DOHH2 (cell line): ENCODE data around the gene SMAD4.

Experiments used
- H3F3A ChIP-seq: fragments of 200-600 bp; sonication (generic), shearing (Covaris generic); 2 replicates; pipeline ENCODE4 v1.6.0; 2016; ENCODE audit warnings: antibody characterized with exemption, mild to moderate bottlenecking; ENCODE audit not compliant: control insufficient read depth, insufficient read depth
- H3K27ac ChIP-seq: fragments of 200-600 bp; sonication (generic); 2 replicates; pipeline ENCODE4 v1.5.1; 2014; ENCODE audit warnings: low read depth, mild to moderate bottlenecking, low read length, moderate library complexity
- H3K27me3 ChIP-seq: fragments of 200-600 bp; sonication (generic); 2 replicates; pipeline ENCODE4 v1.6.1; 2014; ENCODE audit warnings: mild to moderate bottlenecking, low read length, mixed read lengths; ENCODE audit not compliant: control insufficient read depth
- H3K36me3 ChIP-seq: fragments of 200-600 bp; sonication (generic); 2 replicates; pipeline ENCODE4 v1.6.1; 2014; ENCODE audit warnings: mild to moderate bottlenecking, low read length, moderate library complexity, mixed read lengths; ENCODE audit not compliant: control insufficient read depth
- H3K4me1 ChIP-seq: fragments of 200-600 bp; sonication (generic); 2 replicates; pipeline ENCODE4 v1.6.1; 2014; ENCODE audit warnings: mild to moderate bottlenecking, low read length, mixed read lengths; ENCODE audit not compliant: control insufficient read depth
- H3K4me2 ChIP-seq: fragments of 200-600 bp; sonication (generic); 2 replicates; pipeline ENCODE4 v1.6.0; 2014; ENCODE audit warnings: mild to moderate bottlenecking, low read length, moderate library complexity
- H3K4me3 ChIP-seq: fragments of 200-600 bp; sonication (generic); 2 replicates; pipeline ENCODE4 v1.5.1; 2014; ENCODE audit warnings: mild to moderate bottlenecking, low read length, mixed read lengths
- H3K79me2 ChIP-seq: fragments of 200-600 bp; sonication (generic); 2 replicates; pipeline ENCODE4 v1.6.1; 2014; ENCODE audit warnings: mild to moderate bottlenecking, low read length, mixed read lengths; ENCODE audit not compliant: control insufficient read depth
- H3K9me2 ChIP-seq: fragments of 200-600 bp; sonication (generic); replicated peaks from 2 replicates; pipeline ENCODE4 v1.6.1; 2014; ENCODE audit warnings: mild to moderate bottlenecking, low read length, mixed read lengths; ENCODE audit not compliant: control insufficient read depth
- H3K9me3 ChIP-seq: fragments of 200-600 bp; sonication (generic); 2 replicates; pipeline ENCODE4 v1.6.1; 2014; ENCODE audit warnings: antibody characterized with exemption, low read length, mixed read lengths; ENCODE audit not compliant: control insufficient read depth, insufficient read depth
- H4K20me1 ChIP-seq: fragments of 200-600 bp; sonication (generic); 2 replicates; pipeline ENCODE4 v1.6.0; 2014; ENCODE audit warnings: low read depth, mild to moderate bottlenecking, antibody characterized with exemption, low read length, moderate library complexity; ENCODE audit not compliant: control insufficient read depth, insufficient read depth
- CTCF ChIP-seq: fragments of 200-600 bp; sonication (generic); IDR thresholded peaks from one replicate; pipeline ENCODE4 v1.5.1; 2014; ENCODE audit warnings: antibody characterized with exemption, mild to moderate bottlenecking, low read depth, low read length; ENCODE audit not compliant: poor library complexity, severe bottlenecking
- EZH2phosphoT487 ChIP-seq: fragments of 200-600 bp; sonication (generic); IDR thresholded peaks from 2 replicates; pipeline ENCODE4 v1.6.1; 2017; ENCODE audit warnings: borderline replicate concordance, mild to moderate bottlenecking, antibody characterized with exemption, low read length, moderate library complexity, mixed read lengths

Gene SMAD4

DNA sequence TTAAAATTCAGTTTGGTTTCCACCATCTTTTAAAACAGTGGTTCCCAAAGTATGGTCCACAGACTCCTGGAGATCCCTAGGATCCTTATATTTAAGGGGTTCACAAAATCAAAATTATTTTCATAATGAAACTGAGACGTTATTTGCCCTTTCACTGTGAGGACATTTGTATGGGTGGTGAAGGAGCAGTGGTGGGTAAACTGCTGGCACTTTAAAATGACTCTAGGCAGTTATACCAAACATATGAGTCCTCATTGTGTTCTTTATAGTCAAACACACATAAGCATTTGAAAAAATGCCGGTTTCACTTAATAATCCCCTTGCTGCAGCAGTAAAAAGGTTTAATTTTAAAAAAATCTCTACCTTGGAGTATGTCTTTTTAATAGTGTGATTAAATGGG lies 7.2 kb downstream of the SMAD4 start:
- Histone ChIP-seq H3K36me3 (peaks cover 35% of the 10 kb centered on the region), H3K4me1 (peaks cover 19% of the 10 kb centered on the region), H3K9me3 (no peaks in the 10 kb centered on the region), H4K20me1 (peaks cover 56% of the 10 kb centered on the region), H3K4me3 (no peak overlapping the region), H3K9me2 (no peaks in the 10 kb centered on the region), H3K79me2 (peaks cover 99% of the 10 kb centered on the region), H3K27ac (no peak overlapping the region), H3K4me2 (no peak overlapping the region), H3F3A (0 out of 2 replicates have a peak, but pooled peaks cover 3% of the 10 kb centered on the region), H3K27me3 (no peaks in the 10 kb centered on the region)
- no peak for TF ChIP-seq EZH2phosphoT487
- no peak for TF ChIP-seq CTCF

DNA sequence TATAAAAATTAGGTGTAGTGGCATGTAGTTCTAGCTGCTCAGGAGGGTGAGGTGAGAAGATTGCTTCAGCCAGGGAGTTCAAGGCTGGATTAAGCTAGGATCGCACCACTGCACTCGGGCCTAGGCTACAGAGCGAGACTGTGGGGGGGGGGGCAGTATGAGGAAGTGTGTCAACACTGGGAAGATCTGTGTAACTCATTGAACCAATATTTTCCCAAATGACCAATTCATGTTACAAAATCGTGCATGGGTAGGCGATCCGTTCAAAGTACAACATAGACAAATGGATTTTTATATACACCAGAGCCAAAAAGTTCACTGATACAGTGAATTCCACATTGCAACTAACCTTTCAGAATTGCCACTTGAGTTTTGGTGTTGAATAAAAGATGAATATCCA lies 8.1 kb downstream of the SMAD4 start:
- Histone ChIP-seq H3K4me3 (no peak overlapping the region), H3K4me1 (peaks cover 13% of the 10 kb centered on the region), H3K4me2 (no peak overlapping the region), H4K20me1 (peaks cover 53% of the 10 kb centered on the region), H3K9me2 (no peaks in the 10 kb centered on the region), H3K27me3 (no peaks in the 10 kb centered on the region), H3K36me3 (peaks cover 26% of the 10 kb centered on the region), H3K27ac (no peak overlapping the region), H3K79me2 (peaks cover 99% of the 10 kb centered on the region), H3K9me3 (no peaks in the 10 kb centered on the region), H3F3A (0 out of 2 replicates have a peak, but pooled peaks cover 3% of the 10 kb centered on the region)
- no peak for TF ChIP-seq CTCF
- TF ChIP-seq EZH2phosphoT487, result no peak

GRCh38 chr18:51039138-51040112 lies 9.4 kb downstream of the SMAD4 start:
- Histone ChIP-seq H3K4me3 (no peak overlapping the region), H3K27ac (no peak overlapping the region), H3K4me1 (peaks cover 13% of the 10 kb centered on the region), H3F3A (0 out of 2 replicates have a peak, but pooled peaks cover 3% of the 10 kb centered on the region), H3K36me3 (peaks cover 19% of the 10 kb centered on the region), H3K79me2 (peaks cover 99% of the 10 kb centered on the region), H3K4me2 (no peak overlapping the region), H4K20me1 (peaks cover 45% of the 10 kb centered on the region), H3K9me2 (no peaks in the 10 kb centered on the region), H3K9me3 (no peaks in the 10 kb centered on the region), H3K27me3 (no peaks in the 10 kb centered on the region)
- no peak for TF ChIP-seq CTCF
- no peak for TF ChIP-seq EZH2phosphoT487
